HG03354 (cell line): Measurements from ENCODE around the gene KRT72.

Experiments used
- ATAC-seq: cut with Tn5 transposase; IDR thresholded peaks from one replicate; pipeline ENCODE4 v1.9.1; 2021; ENCODE audit warnings: mild to moderate bottlenecking; ENCODE audit not compliant: unreplicated experiment, poor library complexity, severe bottlenecking

KRT72 gene

GRCh38 chr12:52552681-52553195 is 48.5 kb downstream of the KRT72 start, which contains the start of gene KRT71:
KRT71 (minus strand) TSS chr12:52553145; CDS start chr12:52553077, 68 bp downstream.
- no peak for ATAC-seq

GRCh38 chr12:52552055-52552454 is 49.2 kb downstream of the KRT72 start:
- no peak for ATAC-seq

- no peak for ATAC-seq
Observed at GRCh38 chr12:52551216-52551865, 49.9 kb downstream of the KRT72 start.

- ATAC-seq: no peak
Observed at GRCh38 chr12:52546126-52546525, 55.1 kb downstream of the KRT72 start.

- no peak for ATAC-seq
Observed at GRCh38 chr12:52543985-52544883, 57.0 kb downstream of the KRT72 start.

- ATAC-seq: no peak
Observed at GRCh38 chr12:52542785-52543318, 58.4 kb downstream of the KRT72 start.

GRCh38 chr12:52542157-52542556 is 59.1 kb downstream of the KRT72 start:
- ATAC-seq: no peak

- no peak for ATAC-seq
Observed at GRCh38 chr12:52541709-52542108, 59.6 kb downstream of the KRT72 start.

GRCh38 chr12:52540531-52540930 is 60.7 kb downstream of the KRT72 start:
- ATAC-seq: no peak

- no peak for ATAC-seq
Observed at GRCh38 chr12:52539821-52540173, 61.5 kb downstream of the KRT72 start.

GRCh38 chr12:52539083-52539820 is 62.0 kb downstream of the KRT72 start:
- no peak for ATAC-seq

- no peak for ATAC-seq
Observed at GRCh38 chr12:52537101-52537500, 64.2 kb downstream of the KRT72 start.
